Panc1 (cell line): ENCODE measurements around the gene CAPN3. TPM values are rescaled to one million over a fixed set of nuclear protein-coding genes. Genes with fewer than 3 reads are reported as not detected.

Source experiments
- ATAC-seq: fragments of 200-7000 bp; cut with Tn5 transposase; 2 replicates; pipeline ENCODE4 v1.9.1; 2020; ENCODE audit warnings: mild to moderate bottlenecking, moderate library complexity
- BruUV-seq: library from RNA; stranded (reverse); fragments of 400-500 nt; replicated peaks from 2 replicates; lab custom pipeline; 2021; lab: Mats Ljungman, UMichigan
- CTCF ChIA-PET: fragments of 300-600 bp; sonication (Branson Sonifier 250); formaldehyde crosslinking; loops from one replicate; lab custom pipeline; 2022; ENCODE audit warnings: antibody characterized with exemption; lab: Charles Lee
- POLR2A ChIA-PET: fragments of 300-600 bp; sonication (Branson Sonifier 250); formaldehyde crosslinking; loops from one replicate; lab custom pipeline; 2022; ENCODE audit warnings: antibody characterized with exemption; lab: Charles Lee
- DNase-seq: peaks from one replicate; pipeline ENCODE4 v3.0.0-alpha.2; 2010; ENCODE audit warnings: low read depth, low spot score
- H3K27ac ChIP-seq: 2 replicates; pipeline ENCODE4 v1.5.1; 2011; ENCODE audit warnings: mild to moderate bottlenecking, low read length, inconsistent platforms
- H3K27me3 ChIP-seq: fragments of 200-500 bp; sonication (Bioruptor generic); 2 replicates; pipeline ENCODE4 v1.6.0; 2014; ENCODE audit warnings: low read length, inconsistent platforms; ENCODE audit not compliant: control insufficient read depth, insufficient read depth
- H3K36me3 ChIP-seq: fragments of 200-500 bp; sonication (Bioruptor generic); 2 replicates; pipeline ENCODE4 v1.5.1; 2014; ENCODE audit warnings: inconsistent platforms, mild to moderate bottlenecking, low read length, moderate library complexity; ENCODE audit not compliant: control insufficient read depth, insufficient read depth
- H3K4me1 ChIP-seq: 2 replicates; pipeline ENCODE4 v1.5.1; 2011; ENCODE audit warnings: inconsistent platforms, mild to moderate bottlenecking, low read length, moderate library complexity; ENCODE audit not compliant: control insufficient read depth, insufficient read depth
- H3K4me3 ChIP-seq, 2 experiments: 2 replicates each; pipeline ENCODE4 v1.5.1; 2011 to 2012; ENCODE audit warnings: low read depth in 2 of 2, low read length in 2 of 2, mild to moderate bottlenecking in 2 of 2, inconsistent platforms in 1 of 2, moderate library complexity in 1 of 2
- H3K9me3 ChIP-seq: fragments of 200-500 bp; sonication (Bioruptor generic); 2 replicates; pipeline ENCODE4 v1.5.1; 2014; ENCODE audit warnings: low read depth, mild to moderate bottlenecking, inconsistent platforms, low read length, moderate library complexity; ENCODE audit not compliant: control insufficient read depth, insufficient read depth
- CTCF ChIP-seq: fragments of 450-650 bp; IDR thresholded peaks from 2 replicates; pipeline ENCODE4 v1.5.1; 2017; ENCODE audit warnings: mild to moderate bottlenecking
- POLR2AphosphoS5 ChIP-seq: IDR thresholded peaks from 2 replicates; pipeline ENCODE4 v1.6.1; 2012; ENCODE audit warnings: mild to moderate bottlenecking, low read depth, low read length, moderate library complexity
- REST ChIP-seq, 2 experiments: IDR thresholded peaks; 2 replicates each; pipeline ENCODE4 v1.6.1; 2011 to 2012; ENCODE audit warnings: low read depth in 2 of 2, control low read depth in 1 of 2, low read length in 1 of 2, mild to moderate bottlenecking in 1 of 2, moderate library complexity in 1 of 2; ENCODE audit not compliant: insufficient read depth in 1 of 2
- SIN3A ChIP-seq: IDR thresholded peaks from 2 replicates; pipeline ENCODE4 v1.6.1; 2012; ENCODE audit warnings: low read depth, mild to moderate bottlenecking, low read length, moderate library complexity, borderline replicate concordance; ENCODE audit not compliant: insufficient read depth
- TCF7L2 ChIP-seq: IDR thresholded peaks from 2 replicates; pipeline ENCODE4 v1.6.1; 2011; ENCODE audit warnings: mild to moderate bottlenecking, low read depth, low read length, inconsistent platforms
- in situ Hi-C: cut with HindIII; loops from 2 replicates; pipeline ENCODE4 v1.10.0; 2016; ENCODE audit warnings: low sequenced_read_pairs, low pct_unique_long_range_greater_than_20kb
- intact Hi-C: fragments of 100-400 bp; cut with micrococcal nuclease; formaldehyde crosslinking; loops from one replicate; pipeline ENCODE4 v1.10.0; 2022; ENCODE audit not compliant: unreplicated experiment
- total RNA-seq: library from RNA; stranded (reverse); gene quantifications from one replicate; pipeline ENCODE4 v1.2.1, GENCODE V29; 2021; ENCODE audit not compliant: unreplicated experiment

The CAPN3 gene
- total RNA-seq, 1 experiment from 2014 or later: 0.31 TPM

- CTCF ChIA-PET: no interaction called here
- BruUV-seq: no TSS peak
- Histone ChIP-seq H3K4me1 (no peaks in the 10 kb centered on the region), H3K9me3 (no peaks in the 10 kb centered on the region), H3K4me3 (no peak overlapping the region), H3K27me3 (no peaks in the 10 kb centered on the region), H3K27ac (no peak overlapping the region), H3K36me3 (no peaks in the 10 kb centered on the region)
- ATAC-seq: no peak
- intact Hi-C loops: no loop called here
- POLR2A ChIA-PET: no interaction called here
- no peak for DNase-seq
- in situ Hi-C loops: no loop called here
- TF ChIP-seq TCF7L2 (no peak), CTCF (no peak), SIN3A (no peak), POLR2AphosphoS5 (no peak), REST (IDR thresholded peaks at IDR 0.05; ENCODE audit: insufficient read depth in 1 of 2, low read depth in 2 of 2, low read length in 1 of 2) (no peak)
Measured at GRCh38 chr15:42354824-42355223, 4.5 kb upstream of the CAPN3 start.

DNA sequence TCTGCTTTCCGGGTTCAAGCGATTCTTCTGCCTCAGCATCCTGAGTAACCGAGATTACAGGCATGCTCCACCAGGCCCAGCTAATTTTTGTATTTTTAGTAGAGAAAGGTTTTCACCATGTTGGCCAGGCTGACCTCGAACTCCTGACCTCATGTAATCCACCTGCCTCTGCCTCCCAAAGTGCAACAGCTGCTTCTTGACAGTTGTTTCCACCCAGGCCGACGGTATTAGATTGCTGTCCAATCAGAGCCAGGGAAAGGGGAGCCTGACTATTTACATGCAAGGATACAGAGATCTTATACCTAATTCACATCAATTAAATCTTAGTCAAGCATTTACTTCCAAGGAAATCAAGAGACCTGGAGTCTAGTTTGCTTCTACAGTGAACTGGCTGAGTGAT, 4.0 kb upstream of the CAPN3 start:
- in situ Hi-C loops: no loop called here
- ATAC-seq (no peak), DNase-seq (no peak)
- no peak for TF ChIP-seq POLR2AphosphoS5
- TF ChIP-seq REST (IDR thresholded peaks at IDR 0.05; ENCODE audit: insufficient read depth in 1 of 2, low read depth in 2 of 2, low read length in 1 of 2): no peak
- TF ChIP-seq TCF7L2: no peak
- TF ChIP-seq SIN3A: no peak
- H3K27me3 ChIP-seq: no peaks in the 10 kb centered on the region
- H3K4me1 ChIP-seq: no peaks in the 10 kb centered on the region
- H3K9me3 ChIP-seq: no peaks in the 10 kb centered on the region
- H3K4me3 ChIP-seq: no peak overlapping the region
- H3K27ac ChIP-seq: no peak overlapping the region
- ChIA-PET POLR2A (no interaction called here), CTCF (no interaction called here)
- no TSS peak for BruUV-seq
- intact Hi-C loops: no loop called here
- H3K36me3 ChIP-seq: no peaks in the 10 kb centered on the region
